ENCODE results near the gene AEBP2. TPM values are rescaled to one million over a fixed set of nuclear protein-coding genes. Genes with fewer than 3 reads are reported as not detected.

AEBP2 gene
- total and polyA plus RNA-seq, 2 of the 13 experiments (the other 11 are each of a cell fraction or from before 2014, with no cell fraction given) = 9.2 to 17.9 TPM

DNA sequence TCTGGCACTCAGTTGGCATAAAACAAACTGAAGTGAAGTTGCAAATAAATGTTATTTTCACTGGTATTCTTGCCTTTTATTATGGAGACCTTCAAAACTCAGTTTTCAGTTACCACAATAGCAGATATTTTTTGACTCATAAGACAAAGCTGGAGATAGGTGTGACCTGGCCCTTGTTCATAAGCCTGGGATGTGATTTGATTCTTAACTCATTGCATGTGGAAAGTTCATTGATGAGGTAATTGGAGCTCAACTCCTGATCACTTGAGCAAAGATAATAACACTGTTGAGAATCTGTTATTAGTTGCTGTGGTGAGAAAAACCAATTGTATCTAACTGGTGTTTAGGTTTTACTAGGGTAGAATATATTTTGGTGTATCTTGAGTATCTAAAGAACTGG lies 105.1 kb downstream of the AEBP2 start:
- CTCF ChIA-PET (ENCODE audit: low intra/inter-chr PET ratio, low total read pairs) = no interaction called here
- TF ChIP-seq SYNCRIP (IDR thresholded peaks at IDR 0.05; ENCODE audit: insufficient read depth, low read depth, low read length) (no peak), YEATS2 (CRISPR knock-in tag; IDR thresholded peaks at IDR 0.05; ENCODE audit: borderline replicate concordance) (no peak), ZNF44 (CRISPR knock-in tag; IDR thresholded peaks at IDR 0.05) (no peak), ZBTB42 (CRISPR knock-in tag; IDR thresholded peaks at IDR 0.05) (no peak), ZNF660 (CRISPR knock-in tag; IDR thresholded peaks at IDR 0.05; ENCODE audit: borderline replicate concordance, low read depth) (no peak), CCDC6 (CRISPR knock-in tag; IDR thresholded peaks at IDR 0.05) (no peak), ZNF597 (CRISPR knock-in tag; IDR thresholded peaks at IDR 0.05) (no peak), STAT6 (CRISPR knock-in tag; IDR thresholded peaks at IDR 0.05; ENCODE audit: borderline replicate concordance) (no peak), PLSCR1 (CRISPR knock-in tag; IDR thresholded peaks at IDR 0.05; ENCODE audit: borderline replicate concordance) (no peak), DPF2 (CRISPR knock-in tag; IDR thresholded peaks at IDR 0.05; ENCODE audit: borderline replicate concordance, low read depth) (no peak)
- TF ChIP-seq, protein P1, sequence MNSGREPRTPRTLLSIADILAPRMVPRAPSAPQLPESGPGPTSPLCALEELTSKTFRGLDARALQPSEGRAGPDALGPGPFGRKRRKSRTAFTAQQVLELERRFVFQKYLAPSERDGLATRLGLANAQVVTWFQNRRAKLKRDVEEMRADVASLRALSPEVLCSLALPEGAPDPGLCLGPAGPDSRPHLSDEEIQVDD (CRISPR knock-in tag; IDR thresholded peaks at IDR 0.05; ENCODE audit: borderline replicate concordance) = no peak
- TF ChIP-seq, protein P2, sequence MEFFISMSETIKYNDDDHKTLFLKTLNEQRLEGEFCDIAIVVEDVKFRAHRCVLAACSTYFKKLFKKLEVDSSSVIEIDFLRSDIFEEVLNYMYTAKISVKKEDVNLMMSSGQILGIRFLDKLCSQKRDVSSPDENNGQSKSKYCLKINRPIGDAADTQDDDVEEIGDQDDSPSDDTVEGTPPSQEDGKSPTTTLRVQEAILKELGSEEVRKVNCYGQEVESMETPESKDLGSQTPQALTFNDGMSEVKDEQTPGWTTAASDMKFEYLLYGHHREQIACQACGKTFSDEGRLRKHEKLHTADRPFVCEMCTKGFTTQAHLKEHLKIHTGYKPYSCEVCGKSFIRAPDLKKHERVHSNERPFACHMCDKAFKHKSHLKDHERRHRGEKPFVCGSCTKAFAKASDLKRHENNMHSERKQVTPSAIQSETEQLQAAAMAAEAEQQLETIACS (CRISPR knock-in tag; IDR thresholded peaks at IDR 0.05) = no peak
- TF ChIP-seq, protein P3, sequence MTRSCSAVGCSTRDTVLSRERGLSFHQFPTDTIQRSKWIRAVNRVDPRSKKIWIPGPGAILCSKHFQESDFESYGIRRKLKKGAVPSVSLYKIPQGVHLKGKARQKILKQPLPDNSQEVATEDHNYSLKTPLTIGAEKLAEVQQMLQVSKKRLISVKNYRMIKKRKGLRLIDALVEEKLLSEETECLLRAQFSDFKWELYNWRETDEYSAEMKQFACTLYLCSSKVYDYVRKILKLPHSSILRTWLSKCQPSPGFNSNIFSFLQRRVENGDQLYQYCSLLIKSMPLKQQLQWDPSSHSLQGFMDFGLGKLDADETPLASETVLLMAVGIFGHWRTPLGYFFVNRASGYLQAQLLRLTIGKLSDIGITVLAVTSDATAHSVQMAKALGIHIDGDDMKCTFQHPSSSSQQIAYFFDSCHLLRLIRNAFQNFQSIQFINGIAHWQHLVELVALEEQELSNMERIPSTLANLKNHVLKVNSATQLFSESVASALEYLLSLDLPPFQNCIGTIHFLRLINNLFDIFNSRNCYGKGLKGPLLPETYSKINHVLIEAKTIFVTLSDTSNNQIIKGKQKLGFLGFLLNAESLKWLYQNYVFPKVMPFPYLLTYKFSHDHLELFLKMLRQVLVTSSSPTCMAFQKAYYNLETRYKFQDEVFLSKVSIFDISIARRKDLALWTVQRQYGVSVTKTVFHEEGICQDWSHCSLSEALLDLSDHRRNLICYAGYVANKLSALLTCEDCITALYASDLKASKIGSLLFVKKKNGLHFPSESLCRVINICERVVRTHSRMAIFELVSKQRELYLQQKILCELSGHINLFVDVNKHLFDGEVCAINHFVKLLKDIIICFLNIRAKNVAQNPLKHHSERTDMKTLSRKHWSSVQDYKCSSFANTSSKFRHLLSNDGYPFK (CRISPR knock-in tag; IDR thresholded peaks at IDR 0.05; ENCODE audit: borderline replicate concordance) = no peak
- TF ChIP-seq, protein P4, sequence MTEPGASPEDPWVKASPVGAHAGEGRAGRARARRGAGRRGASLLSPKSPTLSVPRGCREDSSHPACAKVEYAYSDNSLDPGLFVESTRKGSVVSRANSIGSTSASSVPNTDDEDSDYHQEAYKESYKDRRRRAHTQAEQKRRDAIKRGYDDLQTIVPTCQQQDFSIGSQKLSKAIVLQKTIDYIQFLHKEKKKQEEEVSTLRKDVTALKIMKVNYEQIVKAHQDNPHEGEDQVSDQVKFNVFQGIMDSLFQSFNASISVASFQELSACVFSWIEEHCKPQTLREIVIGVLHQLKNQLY (CRISPR knock-in tag; IDR thresholded peaks at IDR 0.05) = no peak

More for the DNA sequence above, 105.1 kb downstream of the AEBP2 start:
- Histone ChIP-seq H3K4me3 (replicated peaks in 1 of 3; ENCODE audit: insufficient read depth in 1 of 3, low read depth in 2 of 3, low read length in 3 of 3) (no peak overlapping the region), H3K79me2 (ENCODE audit: insufficient read depth, low read length) (no peaks in the 10 kb centered on the region), H3K27me3 (ENCODE audit: control insufficient read depth in 1 of 2, insufficient read depth in 2 of 2, low read length in 2 of 2) (no peaks in the 10 kb centered on the region), H3K27ac (ENCODE audit: extremely low read length, insufficient read depth, low read length) (no peak overlapping the region), H3K4me1 (ENCODE audit: insufficient read depth, low read length) (no peaks in the 10 kb centered on the region), H4K20me1 (ENCODE audit: insufficient read depth, low read length) (no peaks in the 10 kb centered on the region), H3K9ac (ENCODE audit: insufficient read depth, low read depth, low read length) (no peak overlapping the region), H3K4me2 (ENCODE audit: low read depth, low read length) (no peak overlapping the region), H3K36me3 (replicated peaks in 1 of 2; ENCODE audit: control insufficient read depth in 1 of 2, insufficient read depth in 2 of 2, low read length in 2 of 2) (no peaks in the 10 kb centered on the region), H3K9me3 (ENCODE audit: low read length) (no peaks in the 10 kb centered on the region), H2AFZ (ENCODE audit: low read length) (no peak overlapping the region)
- ATAC-seq (no peak), DNase-seq (ENCODE audit: low spot score) (no peak), FAIRE-seq (no peak)
- in situ Hi-C loops (cut with HindIII; ENCODE audit: extremely low pct_ligation_motif_present, low pct_unique_long_range_greater_than_20kb) (no loop called here), intact Hi-C loops (cut with micrococcal nuclease; ENCODE audit: unreplicated experiment) (no loop called here)
- no TSS peak for BruUV-seq (replicated peaks)
- POLR2A ChIA-PET = no interaction called here
